GM12878 (cell line): ENCODE results near the gene FNDC3B. TPM values are rescaled to one million over a fixed set of nuclear protein-coding genes. Genes with fewer than 3 reads are reported as not detected.

Experiments
- ATAC-seq: fragments of 200-7000 bp; cut with Tn5 transposase; 3 replicates; pipeline ENCODE4 v1.9.1; 2020; ENCODE audit warnings: mild to moderate bottlenecking, moderate library complexity
- BruUV-seq: library from RNA; stranded (reverse); fragments of 400-500 nt; replicated peaks from 2 replicates; lab custom pipeline; 2021; lab: Mats Ljungman, UMichigan
- CTCF ChIA-PET: fragments of 300-600 bp; sonication (Branson Sonifier 250); formaldehyde crosslinking; extraction: SDS; loops from one replicate; lab custom pipeline; 2021; ENCODE audit warnings: inconsistent platforms; lab: Yijun Ruan, JAX
- POLR2A ChIA-PET: fragments of 350-600 bp; formaldehyde crosslinking; extraction: SDS; loops from one replicate; lab custom pipeline; 2021; ENCODE audit warnings: inconsistent platforms; lab: Charles Lee
- RAD21 ChIA-PET: fragments of 300-600 bp; sonication (Branson Sonifier 250); formaldehyde crosslinking; loops from one replicate; lab custom pipeline; 2023; ENCODE audit warnings: antibody characterized with exemption; ENCODE audit not compliant: unreplicated experiment; lab: Charles Lee
- SMC1A ChIA-PET: fragments of 300-600 bp; sonication (Branson Sonifier 250); formaldehyde crosslinking; loops from one replicate; lab custom pipeline; 2023; ENCODE audit not compliant: unreplicated experiment, uncharacterized antibody; lab: Charles Lee
- DNase-seq: peaks from one replicate; pipeline ENCODE4 v3.0.0-alpha.2; 2011; ENCODE audit warnings: low read depth, low spot score
- FAIRE-seq: peaks from 3 replicates; lab custom pipeline; 2011; peaks lifted over from hg19 to GRCh38; lab: Jason Lieb, UNC
- H2AFZ ChIP-seq: 2 replicates; pipeline ENCODE4 v1.6.0; 2011; ENCODE audit warnings: low read depth, low read length, control low read depth; ENCODE audit not compliant: control insufficient read depth
- H3K27ac ChIP-seq: 2 replicates; pipeline ENCODE4 v1.5.1; 2011; ENCODE audit warnings: control low read depth; ENCODE audit not compliant: control insufficient read depth, insufficient read depth
- H3K27me3 ChIP-seq, 2 experiments: replicated peaks in 1 of 2; 2 replicates each; pipeline versions ENCODE4 v1.6.0 to v1.6.1; 2011; ENCODE audit warnings: low read length in 1 of 2; ENCODE audit not compliant: control insufficient read depth in 2 of 2, insufficient read depth in 2 of 2
- H3K36me3 ChIP-seq, 2 experiments: 2 replicates each; pipeline ENCODE4 v1.5.1; 2011; ENCODE audit warnings: low read length in 1 of 2; ENCODE audit not compliant: control insufficient read depth in 2 of 2, insufficient read depth in 2 of 2
- H3K4me1 ChIP-seq: 2 replicates; pipeline ENCODE4 v1.6.1; 2011; ENCODE audit warnings: mild to moderate bottlenecking, low read length, moderate library complexity, mixed read lengths; ENCODE audit not compliant: control insufficient read depth, insufficient read depth
- H3K4me2 ChIP-seq: 2 replicates; pipeline ENCODE4 v1.6.0; 2011; ENCODE audit warnings: control low read depth; ENCODE audit not compliant: control insufficient read depth, insufficient read depth
- H3K4me3 ChIP-seq: fragments of 200-600 bp; sonication (generic); 2 replicates; pipeline ENCODE4 v1.5.1; 2016
- H3K79me2 ChIP-seq: 2 replicates; pipeline ENCODE4 v1.6.0; 2011; ENCODE audit warnings: low read length; ENCODE audit not compliant: control insufficient read depth, insufficient read depth
- H3K9ac ChIP-seq: 2 replicates; pipeline ENCODE4 v1.8.0; 2011; ENCODE audit warnings: low read length, control low read depth, mixed read lengths; ENCODE audit not compliant: control insufficient read depth, insufficient read depth
- H3K9me3 ChIP-seq: replicated peaks from 3 replicates; pipeline ENCODE4 v1.5.1; 2011; ENCODE audit warnings: mild to moderate bottlenecking, low read length; ENCODE audit not compliant: control insufficient read depth, insufficient read depth
- H4K20me1 ChIP-seq: 2 replicates; pipeline ENCODE4 v1.6.0; 2011; ENCODE audit not compliant: control insufficient read depth, insufficient read depth
- HSF1 ChIP-seq: fragments of 150-350 bp; IDR thresholded peaks from 2 replicates; pipeline ENCODE4 v1.6.1; 2014; ENCODE audit warnings: mild to moderate bottlenecking, low read depth, low read length
- IRF3 ChIP-seq: fragments of 450-650 bp; IDR thresholded peaks from 2 replicates; pipeline ENCODE4 v1.6.1; 2014; ENCODE audit warnings: mild to moderate bottlenecking
- JUNB ChIP-seq: IDR thresholded peaks from 2 replicates; pipeline ENCODE4 v1.6.1; 2016; ENCODE audit warnings: antibody characterized with exemption, mild to moderate bottlenecking
- JUND ChIP-seq: IDR thresholded peaks from 2 replicates; pipeline ENCODE4 v1.6.1; 2012; ENCODE audit warnings: low read depth, mild to moderate bottlenecking, low read length, improper control_type of control experiment, moderate library complexity
- REST ChIP-seq: IDR thresholded peaks from 2 replicates; pipeline ENCODE4 v1.6.1; 2012; ENCODE audit warnings: mild to moderate bottlenecking, low read depth, low read length
- RUNX3 ChIP-seq: IDR thresholded peaks from 2 replicates; pipeline ENCODE4 v1.6.1; 2012; ENCODE audit warnings: low read length, inconsistent platforms
- SMAD1 ChIP-seq: fragments of 450-650 bp; IDR thresholded peaks from 2 replicates; pipeline ENCODE4 v1.6.1; 2018; ENCODE audit warnings: mild to moderate bottlenecking, low read depth; ENCODE audit not compliant: partially characterized antibody
- ZNF24 ChIP-seq: fragments of 450-650 bp; IDR thresholded peaks from 2 replicates; pipeline ENCODE4 v1.6.1; 2017; ENCODE audit warnings: antibody characterized with exemption, mild to moderate bottlenecking
- WGBS: methylation state at CpG from one replicate; pipeline ENCODE4 v1.1.6; 2016; ENCODE audit warnings: low lambda C conversion rate; ENCODE audit not compliant: insufficient replicate concordance, insufficient coverage; ENCODE audit errors: missing lambda C conversion rate; 5-methylcytosine and 5-hydroxymethylcytosine counted together
- in situ Hi-C: fragments of 300-500 bp; cut with MboI; formaldehyde crosslinking; loops from 9 replicates; pipeline ENCODE4 v1.14.3; 2018; ENCODE audit warnings: mixed read lengths
- intact Hi-C: fragments of 100-400 bp; cut with micrococcal nuclease; formaldehyde crosslinking; loops from one replicate; pipeline ENCODE4 v1.14.2; 2022; ENCODE audit not compliant: unreplicated experiment
- polyA plus RNA-seq, 11 experiments: library from polyadenylated mRNA; depleted of rRNA in 4 of 11; unstranded in 6 of 11; stranded (reverse) in 5 of 11; fragments of >200 nt; fragmentation: Nextera tagmentation in 4 of 11; fragmentation: Illumina TruSeq in 1 of 11; extraction: Ambion mirVana in 4 of 11; extraction: Trizol in 1 of 11; gene quantifications; 1 replicate in 1 of 11; 2 replicates in 10 of 11; pipeline versions ENCODE4 v1.2.1 to v1.2.3, GENCODE V29; 2011 to 2016; ENCODE audit warnings: inconsistent platforms in 2 of 11, missing spikeins in 2 of 11, low read depth in 1 of 11
- total RNA-seq, 4 experiments: library from RNA; depleted of rRNA in 3 of 4; stranded (reverse); fragments of >200 nt in 3 of 4; fragmentation: Illumina TruSeq in 1 of 4; extraction: Trizol in 1 of 4; gene quantifications; 2 replicates each; pipeline versions ENCODE4 v1.2.1 to v1.2.3, GENCODE V29; 2013 to 2021

The FNDC3B gene
- total and polyA plus RNA-seq, 10 of the 15 experiments (the other 5 are each of a cell fraction or from before 2014, with no cell fraction given) = 7.9 to 35.0 (median 18.5) TPM

- no TSS peak for BruUV-seq
- intact Hi-C loops = no loop called here
- DNase-seq (no peak), FAIRE-seq (no peak), ATAC-seq (no peak)
- Histone ChIP-seq H3K27ac (no peak overlapping the region), H3K4me3 (no peak overlapping the region), H2AFZ (no peak overlapping the region), H3K4me1 (no peaks in the 10 kb centered on the region), H3K9ac (no peak overlapping the region), H4K20me1 (no peaks in the 10 kb centered on the region), H3K36me3 (no peaks in the 10 kb centered on the region), H3K9me3 (no peaks in the 10 kb centered on the region), H3K79me2 (no peaks in the 10 kb centered on the region), H3K4me2 (no peak overlapping the region), H3K27me3 (no peaks in the 10 kb centered on the region)
- ChIA-PET SMC1A (no interaction called here), CTCF (no interaction called here), POLR2A (no interaction called here), RAD21 (no interaction called here)
- 43% methylated on average over 3 of the region's 3 CpGs for WGBS
- in situ Hi-C loops = no loop called here
- TF ChIP-seq HSF1 = no peak
- no peak for TF ChIP-seq REST
- no peak for TF ChIP-seq JUND
- TF ChIP-seq JUNB = no peak
- no peak for TF ChIP-seq SMAD1
- TF ChIP-seq IRF3 = no peak
- no peak for TF ChIP-seq ZNF24
- TF ChIP-seq RUNX3 = no peak
These were observed 29.6 kb upstream of the FNDC3B start for GRCh38 chr3:172009803-172010202.
